NT2/D1 (cell line): ENCODE results near the gene ITGA6.

Source experiments
- DNase-seq: peaks from one replicate; pipeline ENCODE4 v3.0.0-alpha.2; 2011; ENCODE audit warnings: low read depth, low spot score
- H3K27me3 ChIP-seq: 2 replicates; pipeline ENCODE4 v1.6.0; 2011; ENCODE audit warnings: mild to moderate bottlenecking; ENCODE audit not compliant: insufficient read length, insufficient read depth
- H3K36me3 ChIP-seq: 2 replicates; pipeline ENCODE4 v1.6.1; 2011; ENCODE audit warnings: mild to moderate bottlenecking, low read length, mixed read lengths; ENCODE audit not compliant: insufficient read depth, insufficient read length
- H3K4me1 ChIP-seq: 2 replicates; pipeline ENCODE4 v1.5.1; 2011; ENCODE audit not compliant: insufficient read depth, insufficient read length
- H3K4me3 ChIP-seq: 2 replicates; pipeline ENCODE4 v1.5.1; 2011; ENCODE audit warnings: low read depth; ENCODE audit not compliant: insufficient read length
- H3K9ac ChIP-seq: 2 replicates; pipeline ENCODE4 v1.6.0; 2011; ENCODE audit warnings: low read depth; ENCODE audit not compliant: insufficient read length
- H3K9me3 ChIP-seq: 2 replicates; pipeline ENCODE4 v1.5.1; 2011; ENCODE audit warnings: mild to moderate bottlenecking, low read length; ENCODE audit not compliant: insufficient read depth
- SUZ12 ChIP-seq: IDR thresholded peaks from 2 replicates; pipeline ENCODE4 v1.6.1; 2011; ENCODE audit not compliant: insufficient read length, insufficient read depth; ENCODE audit errors: extremely low read depth
- YY1 ChIP-seq: IDR thresholded peaks from 2 replicates; pipeline ENCODE4 v1.6.1; 2011; ENCODE audit not compliant: insufficient read length, insufficient read depth
- ZNF274 ChIP-seq: IDR thresholded peaks from 2 replicates; pipeline ENCODE4 v1.6.1; 2011; ENCODE audit warnings: mild to moderate bottlenecking, low read depth, low read length

ITGA6 gene

DNA sequence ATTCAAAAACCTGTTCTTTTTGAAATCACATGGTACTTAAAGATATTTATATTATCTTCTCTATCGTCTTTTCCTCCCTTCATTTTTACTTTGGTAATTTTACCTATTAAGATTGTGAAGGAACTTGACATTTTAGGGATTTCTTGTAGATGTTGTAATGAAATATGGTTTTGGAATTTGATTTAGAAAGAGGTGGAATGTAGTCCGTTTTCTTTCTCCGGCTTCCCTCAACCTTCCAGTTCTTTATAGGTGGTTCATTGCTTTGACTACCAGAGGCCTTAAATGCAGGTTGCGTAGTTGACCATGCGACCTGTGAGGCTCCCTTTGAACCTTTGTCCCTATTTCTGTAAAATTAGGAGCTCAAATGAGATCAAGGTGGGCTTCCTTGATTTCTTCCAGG lies 24.5 kb downstream of the ITGA6 start:
- H3K36me3 ChIP-seq = no peaks in the 10 kb centered on the region
- TF ChIP-seq ZNF274 = no peak
- TF ChIP-seq YY1 = no peak
- no peak for TF ChIP-seq SUZ12
- peaks cover 7% of the 10 kb centered on the region; the same call in 1 of the 2 replicates for H3K9me3 ChIP-seq
- no peak overlapping the region for H3K4me3 ChIP-seq
- no peak for DNase-seq
- H3K4me1 ChIP-seq = peaks cover 13% of the 10 kb centered on the region
- no peak overlapping the region for H3K9ac ChIP-seq
- H3K27me3 ChIP-seq = no peaks in the 10 kb centered on the region

DNA sequence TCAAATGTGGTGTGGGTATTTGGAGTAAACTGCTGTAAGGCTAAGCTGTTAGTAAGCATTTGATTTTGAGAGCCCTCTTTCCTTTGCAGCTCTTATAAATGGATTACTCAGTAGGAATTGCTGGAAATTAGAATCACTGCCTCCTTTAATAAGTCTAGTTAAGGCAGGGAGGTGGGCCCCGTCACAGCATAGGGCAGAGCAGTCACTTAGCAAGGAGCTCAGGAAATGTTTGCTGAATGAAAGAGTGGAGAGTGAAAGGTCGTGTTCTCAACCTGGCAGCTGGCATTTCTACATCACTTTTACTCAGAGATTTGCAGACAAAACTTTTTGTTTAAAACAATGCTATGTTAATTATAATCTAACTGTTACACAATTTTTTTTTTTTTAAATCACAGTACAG lies 25.5 kb downstream of the ITGA6 start:
- TF ChIP-seq ZNF274 = no peak
- no peak for TF ChIP-seq YY1
- TF ChIP-seq SUZ12 = no peak
- Histone ChIP-seq H3K36me3 (no peaks in the 10 kb centered on the region), H3K27me3 (no peaks in the 10 kb centered on the region)

DNA sequence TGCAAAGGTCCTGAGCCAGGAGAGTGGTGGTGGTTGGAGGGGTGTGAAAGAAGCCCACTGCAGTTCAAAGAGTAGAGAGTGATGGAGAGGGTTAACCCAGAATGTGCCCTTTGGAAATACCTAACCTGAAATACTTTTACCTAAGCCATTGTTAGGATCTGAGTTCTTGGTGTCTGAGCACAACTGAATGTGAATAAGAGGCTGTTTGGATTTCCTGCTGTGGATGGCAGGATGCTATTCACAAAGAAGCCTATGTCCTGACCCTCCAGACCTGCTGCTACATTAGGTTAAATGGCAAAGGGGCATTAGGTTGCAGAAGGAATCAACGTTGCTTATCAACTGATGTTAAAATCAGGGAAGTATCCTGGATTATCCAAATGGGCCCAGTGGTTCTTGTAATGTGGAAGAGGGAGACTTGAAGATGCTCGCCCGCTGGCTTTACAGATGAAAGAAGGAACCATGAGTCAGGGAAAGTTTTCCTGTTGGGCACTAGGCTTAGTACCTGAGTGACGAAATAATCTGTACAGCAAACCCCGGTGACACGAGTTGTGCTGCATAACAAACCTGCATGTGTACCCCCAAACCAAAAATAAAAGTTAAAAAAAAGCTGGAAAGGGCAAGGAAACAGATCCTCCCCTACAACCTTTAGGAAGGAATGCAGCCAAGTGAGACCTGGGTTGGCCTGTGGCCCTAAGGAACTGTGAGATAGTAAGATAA lies 27.2 kb downstream of the ITGA6 start:
- Histone ChIP-seq H3K9ac (no peak overlapping the region), H3K36me3 (no peaks in the 10 kb centered on the region), H3K9me3 (peaks cover 7% of the 10 kb centered on the region; the same call in 1 of the 2 replicates), H3K4me3 (no peak overlapping the region), H3K27me3 (no peaks in the 10 kb centered on the region), H3K4me1 (peaks cover 18% of the 10 kb centered on the region)
- no peak for DNase-seq
- TF ChIP-seq SUZ12 (no peak), ZNF274 (no peak), YY1 (no peak)

More for the DNA sequence above, 25.5 kb downstream of the ITGA6 start:
- Histone ChIP-seq H3K9ac (no peak overlapping the region), H3K4me1 (peaks cover 13% of the 10 kb centered on the region), H3K9me3 (peaks cover 7% of the 10 kb centered on the region; the same call in 1 of the 2 replicates), H3K4me3 (no peak overlapping the region)
- no peak for DNase-seq

DNA sequence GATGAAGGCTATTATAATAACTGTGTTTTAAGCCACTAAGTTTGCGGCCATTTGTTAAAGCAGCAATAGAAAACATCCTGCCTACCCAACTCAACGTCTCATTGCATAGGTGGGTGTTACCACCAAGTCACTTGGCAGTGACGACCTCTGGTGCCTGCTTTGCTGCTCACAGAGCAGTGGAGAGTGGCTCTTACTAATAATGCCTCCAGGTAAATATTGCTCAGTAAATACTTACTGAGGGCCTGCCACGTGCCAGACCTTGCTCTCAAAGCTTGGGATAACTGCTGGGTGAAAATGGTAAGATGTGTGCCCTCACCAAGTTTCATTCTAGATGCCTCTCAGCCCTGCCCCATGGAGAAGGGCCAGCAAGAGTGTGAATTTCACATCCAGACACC lies 27.7 kb downstream of the ITGA6 start:
- no peak for TF ChIP-seq SUZ12
- TF ChIP-seq ZNF274 = no peak
- no peak for TF ChIP-seq YY1
- Histone ChIP-seq H3K27me3 (no peaks in the 10 kb centered on the region), H3K9me3 (peaks cover 5% of the 10 kb centered on the region; the same call in 1 of the 2 replicates), H3K36me3 (no peaks in the 10 kb centered on the region), H3K4me1 (peaks cover 18% of the 10 kb centered on the region), H3K9ac (no peak overlapping the region), H3K4me3 (no peak overlapping the region)
- DNase-seq = no peak

DNA sequence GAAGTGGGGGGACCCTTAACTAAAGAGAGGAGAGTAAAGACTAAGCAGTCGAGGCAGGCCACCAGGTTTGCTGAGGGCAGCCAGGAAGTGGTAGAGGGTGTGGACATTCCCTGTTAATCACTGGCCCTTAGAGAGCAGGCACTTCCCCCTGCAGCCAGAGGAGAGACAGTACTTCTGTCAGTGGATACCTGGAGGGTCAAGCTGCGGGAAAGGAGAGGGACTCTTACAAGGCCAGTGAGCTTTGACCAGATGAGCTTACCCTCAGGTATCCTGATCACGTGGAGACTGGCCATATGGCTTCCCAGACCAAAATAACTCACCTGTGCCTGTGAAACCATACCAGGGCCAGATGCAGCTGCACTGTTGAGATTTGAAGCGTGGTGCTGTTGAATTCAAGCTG lies 28.6 kb downstream of the ITGA6 start:
- no peak overlapping the region for H3K4me3 ChIP-seq
- TF ChIP-seq SUZ12 (no peak), ZNF274 (no peak), YY1 (no peak)
- H3K9ac ChIP-seq = no peak overlapping the region
- H3K27me3 ChIP-seq = no peaks in the 10 kb centered on the region
- no peaks in the 10 kb centered on the region for H3K9me3 ChIP-seq
- H3K36me3 ChIP-seq = no peaks in the 10 kb centered on the region
- no peak for DNase-seq
- H3K4me1 ChIP-seq = peaks cover 18% of the 10 kb centered on the region

DNA sequence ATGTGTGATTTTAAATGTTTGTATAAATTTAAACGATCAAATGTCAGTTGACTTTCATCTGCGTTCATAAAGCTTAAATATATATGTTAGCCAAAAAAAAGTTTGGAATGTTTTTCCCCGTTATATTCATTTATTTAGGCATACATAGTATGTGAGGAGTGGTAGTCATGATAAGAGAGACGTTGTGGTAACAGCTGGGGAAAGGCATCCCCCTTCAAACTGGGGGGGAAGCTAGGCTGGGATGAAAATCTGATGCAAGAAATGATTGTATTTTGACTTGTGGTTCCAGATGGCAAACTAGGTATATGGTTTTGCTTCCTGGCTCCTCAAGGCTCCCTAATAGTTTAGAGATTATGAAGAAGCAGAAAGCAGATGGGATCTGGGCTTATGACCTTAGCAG lies 30.1 kb downstream of the ITGA6 start:
- TF ChIP-seq YY1 (no peak), SUZ12 (no peak), ZNF274 (no peak)
- Histone ChIP-seq H3K9ac (no peak overlapping the region), H3K4me1 (peaks cover 26% of the 10 kb centered on the region), H3K4me3 (no peak overlapping the region), H3K9me3 (no peaks in the 10 kb centered on the region), H3K27me3 (no peaks in the 10 kb centered on the region), H3K36me3 (no peaks in the 10 kb centered on the region)
- DNase-seq = no peak

DNA sequence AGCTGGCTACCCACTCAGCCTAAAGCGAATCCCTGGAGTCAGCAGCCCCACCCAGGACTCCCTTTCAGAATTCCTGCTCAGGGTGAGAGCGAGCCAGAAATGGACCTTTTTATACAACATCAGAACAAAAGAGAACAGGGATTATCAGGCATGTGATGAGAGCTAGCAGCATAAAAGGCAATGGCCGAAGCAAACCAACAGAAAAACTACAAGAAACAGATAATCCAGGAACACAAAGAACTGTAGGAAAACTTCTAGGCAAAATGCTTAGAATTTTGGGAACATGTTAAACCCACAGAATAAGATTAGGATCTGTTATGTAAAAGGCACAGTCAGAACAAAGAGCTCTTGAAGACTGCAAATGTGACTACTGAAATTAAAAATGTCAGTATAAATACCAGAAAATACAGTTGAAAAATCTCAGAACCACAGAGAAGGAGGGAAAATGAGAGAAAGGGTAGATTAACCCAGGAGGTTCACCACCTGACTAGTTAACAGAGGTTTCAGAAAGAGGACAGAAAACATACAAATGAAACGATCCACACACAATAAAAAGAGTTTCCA lies 31.3 kb downstream of the ITGA6 start:
- H3K4me1 ChIP-seq = peaks cover 30% of the 10 kb centered on the region
- no peaks in the 10 kb centered on the region for H3K27me3 ChIP-seq
- no peak for TF ChIP-seq YY1
- no peak for TF ChIP-seq SUZ12
- TF ChIP-seq ZNF274 = no peak
- H3K4me3 ChIP-seq = no peak overlapping the region
- no peaks in the 10 kb centered on the region for H3K9me3 ChIP-seq
- no peak for DNase-seq
- H3K9ac ChIP-seq = no peak overlapping the region
- H3K36me3 ChIP-seq = no peaks in the 10 kb centered on the region

- Histone ChIP-seq H3K9me3 (no peaks in the 10 kb centered on the region), H3K4me1 (peaks cover 25% of the 10 kb centered on the region), H3K36me3 (peaks cover under 1% of the 10 kb centered on the region), H3K4me3 (no peak overlapping the region), H3K27me3 (no peaks in the 10 kb centered on the region), H3K9ac (no peak overlapping the region)
- TF ChIP-seq YY1 (no peak), SUZ12 (no peak), ZNF274 (no peak)
- no peak for DNase-seq
Observed at GRCh38 chr2:172460780-172461201, 33.4 kb downstream of the ITGA6 start.
